Progenitor cell of endocrine pancreas (in vitro differentiated cells): ENCODE measurements around the gene CTDSPL. TPM values are rescaled to one million over a fixed set of nuclear protein-coding genes. Genes with fewer than 3 reads are reported as not detected.

Experiments
- DNase-seq: peaks from one replicate; pipeline ENCODE4 v3.0.0; 2021; ENCODE audit warnings: low spot score; ENCODE audit not compliant: unreplicated experiment
- H3K27ac Mint-ChIP-seq: 2 replicates; pipeline ENCODE4 v1.8.0; 2021; ENCODE audit warnings: mild to moderate bottlenecking, moderate library complexity, mixed read lengths
- H3K27me3 Mint-ChIP-seq: 2 replicates; pipeline ENCODE4 v1.8.0; 2021; ENCODE audit warnings: mixed read lengths
- H3K36me3 Mint-ChIP-seq: 2 replicates; pipeline ENCODE4 v1.8.0; 2022; ENCODE audit warnings: mixed read lengths; ENCODE audit not compliant: insufficient read depth
- H3K4me1 Mint-ChIP-seq: 2 replicates; pipeline ENCODE4 v1.8.0; 2021; ENCODE audit warnings: low read depth, mixed read lengths
- H3K4me3 Mint-ChIP-seq: 2 replicates; pipeline ENCODE4 v1.8.0; 2021; ENCODE audit warnings: low read depth, mild to moderate bottlenecking, moderate library complexity, mixed read lengths
- H3K9me3 Mint-ChIP-seq: 2 replicates; pipeline ENCODE4 v1.8.0; 2021; ENCODE audit warnings: low read depth, mixed read lengths
- CTCF ChIP-seq: fragments of 200-600 bp; sonication (generic); IDR thresholded peaks from one replicate; pipeline ENCODE4 v1.5.0; 2021; ENCODE audit warnings: antibody characterized with exemption, mild to moderate bottlenecking; ENCODE audit not compliant: unreplicated experiment
- total RNA-seq: library from RNA; stranded (reverse); gene quantifications from 2 replicates; pipeline ENCODE4 v1.2.1, GENCODE V29; 2021

CTDSPL gene
- total RNA-seq, 1 donor from 2014 or later = 53.3 TPM

- Mint-ChIP-seq H3K4me3 (peak overlapping the region; percentile 71), H3K4me1 (peaks cover 12% of the 10 kb centered on the region), H3K27me3 (peaks cover 37% of the 10 kb centered on the region), H3K9me3 (no peaks in the 10 kb centered on the region), H3K27ac (no peak overlapping the region), H3K36me3 (peaks cover 2% of the 10 kb centered on the region)
- TF ChIP-seq CTCF = no peak
- no peak for DNase-seq
Measured at GRCh38 chr3:38028621-38029361, 167.1 kb downstream of the CTDSPL start.

GRCh38 chr3:38029400-38030125, 167.9 kb downstream of the CTDSPL start, which contains the start of gene PLCD1:
TSS of gene PLCD1 (minus strand) at chr3:38029642. CDS start at chr3:38029539, 103 bp downstream.
- H3K9me3 Mint-ChIP-seq = no peaks in the 10 kb centered on the region
- peak within 1 kb of the TSS; percentile 92 for H3K27ac Mint-ChIP-seq
- H3K36me3 Mint-ChIP-seq = peaks cover 2% of the 10 kb centered on the region
- H3K4me3 Mint-ChIP-seq = peak within 1 kb of the TSS; percentile 71
- H3K4me1 Mint-ChIP-seq = peaks cover 11% of the 10 kb centered on the region
- no peak for TF ChIP-seq CTCF
- peaks cover 40% of the 10 kb centered on the region for H3K27me3 Mint-ChIP-seq
- DNase-seq = peak; percentile 63

- Mint-ChIP-seq H3K36me3 (peaks cover 2% of the 10 kb centered on the region), H3K27ac (peak overlapping the region; percentile 92), H3K4me3 (peak overlapping the region; percentile 68), H3K9me3 (no peaks in the 10 kb centered on the region), H3K27me3 (peaks cover 41% of the 10 kb centered on the region), H3K4me1 (peaks cover 11% of the 10 kb centered on the region)
- no peak for TF ChIP-seq CTCF
- DNase-seq = no peak
Measured at GRCh38 chr3:38030126-38031021, 168.7 kb downstream of the CTDSPL start.

GRCh38 chr3:38031022-38031994, 169.6 kb downstream of the CTDSPL start:
- no peak for TF ChIP-seq CTCF
- no peak for DNase-seq
- peak overlapping the region; percentile 35 for H3K27ac Mint-ChIP-seq
- peaks cover 8% of the 10 kb centered on the region for H3K4me1 Mint-ChIP-seq
- H3K27me3 Mint-ChIP-seq = peaks cover 38% of the 10 kb centered on the region
- H3K4me3 Mint-ChIP-seq = peak overlapping the region; percentile 67
- H3K36me3 Mint-ChIP-seq = no peaks in the 10 kb centered on the region
- no peaks in the 10 kb centered on the region for H3K9me3 Mint-ChIP-seq
